WI38 (cell line): ENCODE results near the gene PPP1R14D.
"Not testable (repeated sequence)": the region's sequence is repeated elsewhere in the genome, so short reads cannot be mapped to it uniquely, and the experiment has no call there.

ENCODE experiments used
- H3K4me3 ChIP-seq: 2 replicates; pipeline ENCODE4 v1.5.1; 2011; ENCODE audit warnings: low read depth, mild to moderate bottlenecking, control low read depth, low read length
- CTCF ChIP-seq: IDR thresholded peaks from 2 replicates; pipeline ENCODE4 v1.5.1; 2012; ENCODE audit warnings: low read depth, mild to moderate bottlenecking, control low read depth, low read length

PPP1R14D gene

GRCh38 chr15:40871749-40872617, 43.5 kb upstream of the PPP1R14D start:
- no peak overlapping the region for H3K4me3 ChIP-seq
- no peak for TF ChIP-seq CTCF

- no peak for TF ChIP-seq CTCF
- H3K4me3 ChIP-seq, result no peak overlapping the region
These were observed 42.2 kb upstream of the PPP1R14D start for GRCh38 chr15:40870716-40871115.

- H3K4me3 ChIP-seq, result no peak overlapping the region
- TF ChIP-seq CTCF, result no peak
These were observed 41.2 kb upstream of the PPP1R14D start for GRCh38 chr15:40869686-40870085.

- no peak for TF ChIP-seq CTCF
- H3K4me3 ChIP-seq, result no peak overlapping the region
These were observed 38.7 kb upstream of the PPP1R14D start for GRCh38 chr15:40867199-40867598.

GRCh38 chr15:40863660-40864270, 35.3 kb upstream of the PPP1R14D start:
- TF ChIP-seq CTCF, result no peak
- H3K4me3 ChIP-seq, result no peak overlapping the region

- not testable (repeated sequence) for H3K4me3 ChIP-seq
These were observed 32.6 kb upstream of the PPP1R14D start for GRCh38 chr15:40861147-40861546.

- TF ChIP-seq CTCF, result peak; percentile 81
- H3K4me3 ChIP-seq, result no peak overlapping the region
These were observed 30.8 kb upstream of the PPP1R14D start for GRCh38 chr15:40859206-40859851.
